Body of pancreas (tissue), 4 donors: ENCODE measurements around the gene NID2.

ENCODE experiments used
- POLR2A ChIP-seq, 3 donors: fragments of 450-650 bp; IDR thresholded peaks; one replicate each; pipeline ENCODE4 v1.6.1; 2016; ENCODE audit warnings: antibody characterized with exemption in 3 of 3, mild to moderate bottlenecking in 2 of 3
- TF ChIP-seq, protein P1 (sequence below), 7 experiments: fragments of 450-650 bp in 4 of 7; fragments of 200-600 bp in 3 of 7; sonication (generic) in 3 of 7; IDR thresholded peaks; one replicate each; pipeline ENCODE4 v1.5.1; 2016 to 2019; ENCODE audit warnings: antibody characterized with exemption in 7 of 7

DNA sequence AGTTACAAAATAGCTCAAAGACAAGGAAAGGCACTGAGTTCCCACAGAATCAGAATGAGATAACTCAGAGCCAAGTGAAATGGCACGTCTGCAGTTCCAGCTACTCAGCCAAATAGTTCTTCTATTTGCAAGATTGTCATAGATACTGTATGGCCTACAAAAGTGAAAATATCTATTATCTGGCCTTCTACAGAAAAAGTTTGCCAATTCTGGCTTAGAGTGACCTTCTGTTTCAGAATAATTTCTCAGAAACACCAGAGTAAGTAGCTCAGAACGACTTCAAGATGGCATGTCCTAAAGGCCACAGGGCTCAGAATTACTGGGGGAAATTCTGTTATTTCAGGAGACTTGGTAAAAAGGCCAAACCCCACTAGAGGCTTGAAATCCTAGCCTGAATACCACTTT is 90.2 kb downstream of the NID2 start:
- TF ChIP-seq, protein P1, sequence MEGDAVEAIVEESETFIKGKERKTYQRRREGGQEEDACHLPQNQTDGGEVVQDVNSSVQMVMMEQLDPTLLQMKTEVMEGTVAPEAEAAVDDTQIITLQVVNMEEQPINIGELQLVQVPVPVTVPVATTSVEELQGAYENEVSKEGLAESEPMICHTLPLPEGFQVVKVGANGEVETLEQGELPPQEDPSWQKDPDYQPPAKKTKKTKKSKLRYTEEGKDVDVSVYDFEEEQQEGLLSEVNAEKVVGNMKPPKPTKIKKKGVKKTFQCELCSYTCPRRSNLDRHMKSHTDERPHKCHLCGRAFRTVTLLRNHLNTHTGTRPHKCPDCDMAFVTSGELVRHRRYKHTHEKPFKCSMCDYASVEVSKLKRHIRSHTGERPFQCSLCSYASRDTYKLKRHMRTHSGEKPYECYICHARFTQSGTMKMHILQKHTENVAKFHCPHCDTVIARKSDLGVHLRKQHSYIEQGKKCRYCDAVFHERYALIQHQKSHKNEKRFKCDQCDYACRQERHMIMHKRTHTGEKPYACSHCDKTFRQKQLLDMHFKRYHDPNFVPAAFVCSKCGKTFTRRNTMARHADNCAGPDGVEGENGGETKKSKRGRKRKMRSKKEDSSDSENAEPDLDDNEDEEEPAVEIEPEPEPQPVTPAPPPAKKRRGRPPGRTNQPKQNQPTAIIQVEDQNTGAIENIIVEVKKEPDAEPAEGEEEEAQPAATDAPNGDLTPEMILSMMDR (IDR thresholded peaks at IDR 0.05) = no peak
- no peak for TF ChIP-seq POLR2A (IDR thresholded peaks at IDR 0.05)
